ENCODE results near the gene EN1.

GRCh38 chr2:118848381-118849225 lies 1.2 kb upstream of the EN1 start:
- no peak for TF ChIP-seq CTCF (IDR thresholded peaks at IDR 0.05; ENCODE audit: insufficient read depth, low read length)
- TF ChIP-seq, protein P1, sequence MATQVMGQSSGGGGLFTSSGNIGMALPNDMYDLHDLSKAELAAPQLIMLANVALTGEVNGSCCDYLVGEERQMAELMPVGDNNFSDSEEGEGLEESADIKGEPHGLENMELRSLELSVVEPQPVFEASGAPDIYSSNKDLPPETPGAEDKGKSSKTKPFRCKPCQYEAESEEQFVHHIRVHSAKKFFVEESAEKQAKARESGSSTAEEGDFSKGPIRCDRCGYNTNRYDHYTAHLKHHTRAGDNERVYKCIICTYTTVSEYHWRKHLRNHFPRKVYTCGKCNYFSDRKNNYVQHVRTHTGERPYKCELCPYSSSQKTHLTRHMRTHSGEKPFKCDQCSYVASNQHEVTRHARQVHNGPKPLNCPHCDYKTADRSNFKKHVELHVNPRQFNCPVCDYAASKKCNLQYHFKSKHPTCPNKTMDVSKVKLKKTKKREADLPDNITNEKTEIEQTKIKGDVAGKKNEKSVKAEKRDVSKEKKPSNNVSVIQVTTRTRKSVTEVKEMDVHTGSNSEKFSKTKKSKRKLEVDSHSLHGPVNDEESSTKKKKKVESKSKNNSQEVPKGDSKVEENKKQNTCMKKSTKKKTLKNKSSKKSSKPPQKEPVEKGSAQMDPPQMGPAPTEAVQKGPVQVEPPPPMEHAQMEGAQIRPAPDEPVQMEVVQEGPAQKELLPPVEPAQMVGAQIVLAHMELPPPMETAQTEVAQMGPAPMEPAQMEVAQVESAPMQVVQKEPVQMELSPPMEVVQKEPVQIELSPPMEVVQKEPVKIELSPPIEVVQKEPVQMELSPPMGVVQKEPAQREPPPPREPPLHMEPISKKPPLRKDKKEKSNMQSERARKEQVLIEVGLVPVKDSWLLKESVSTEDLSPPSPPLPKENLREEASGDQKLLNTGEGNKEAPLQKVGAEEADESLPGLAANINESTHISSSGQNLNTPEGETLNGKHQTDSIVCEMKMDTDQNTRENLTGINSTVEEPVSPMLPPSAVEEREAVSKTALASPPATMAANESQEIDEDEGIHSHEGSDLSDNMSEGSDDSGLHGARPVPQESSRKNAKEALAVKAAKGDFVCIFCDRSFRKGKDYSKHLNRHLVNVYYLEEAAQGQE (IDR thresholded peaks at IDR 0.05; ENCODE audit: insufficient replicate concordance, low read depth), result no peak
- TF ChIP-seq GABPA (IDR thresholded peaks at IDR 0.05; ENCODE audit: low read depth), result no peak

All from HL-60 (cell line).